ENCODE measurements around the gene TRPM3.

The TRPM3 gene

GRCh38 chr9:71048280-71048679 lies 73.1 kb downstream of the TRPM3 start:
- TF ChIP-seq, protein P1, sequence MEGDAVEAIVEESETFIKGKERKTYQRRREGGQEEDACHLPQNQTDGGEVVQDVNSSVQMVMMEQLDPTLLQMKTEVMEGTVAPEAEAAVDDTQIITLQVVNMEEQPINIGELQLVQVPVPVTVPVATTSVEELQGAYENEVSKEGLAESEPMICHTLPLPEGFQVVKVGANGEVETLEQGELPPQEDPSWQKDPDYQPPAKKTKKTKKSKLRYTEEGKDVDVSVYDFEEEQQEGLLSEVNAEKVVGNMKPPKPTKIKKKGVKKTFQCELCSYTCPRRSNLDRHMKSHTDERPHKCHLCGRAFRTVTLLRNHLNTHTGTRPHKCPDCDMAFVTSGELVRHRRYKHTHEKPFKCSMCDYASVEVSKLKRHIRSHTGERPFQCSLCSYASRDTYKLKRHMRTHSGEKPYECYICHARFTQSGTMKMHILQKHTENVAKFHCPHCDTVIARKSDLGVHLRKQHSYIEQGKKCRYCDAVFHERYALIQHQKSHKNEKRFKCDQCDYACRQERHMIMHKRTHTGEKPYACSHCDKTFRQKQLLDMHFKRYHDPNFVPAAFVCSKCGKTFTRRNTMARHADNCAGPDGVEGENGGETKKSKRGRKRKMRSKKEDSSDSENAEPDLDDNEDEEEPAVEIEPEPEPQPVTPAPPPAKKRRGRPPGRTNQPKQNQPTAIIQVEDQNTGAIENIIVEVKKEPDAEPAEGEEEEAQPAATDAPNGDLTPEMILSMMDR (IDR thresholded peaks at IDR 0.05; ENCODE audit: low read length, missing control alignments), result no peak
- no peak for DNase-seq (ENCODE audit: low read depth)
- H3K4me3 ChIP-seq (replicated peaks; ENCODE audit: low read depth, low read length), result no peak overlapping the region

- no peak overlapping the region for H3K4me3 ChIP-seq (replicated peaks; ENCODE audit: low read depth, low read length)
- TF ChIP-seq, protein P1 (IDR thresholded peaks at IDR 0.05; ENCODE audit: low read length, missing control alignments), result no peak
- no peak for DNase-seq (ENCODE audit: low read depth)
Observed at GRCh38 chr9:71042448-71042990, 78.9 kb downstream of the TRPM3 start.

GRCh38 chr9:71037521-71037920 lies 83.9 kb downstream of the TRPM3 start:
- no peak for DNase-seq (ENCODE audit: low read depth)
- no peak overlapping the region for H3K4me3 ChIP-seq (replicated peaks; ENCODE audit: low read depth, low read length)
- TF ChIP-seq, protein P1 (IDR thresholded peaks at IDR 0.05; ENCODE audit: low read length, missing control alignments), result no peak

- H3K4me3 ChIP-seq (replicated peaks; ENCODE audit: low read depth, low read length), result no peak overlapping the region
- TF ChIP-seq, protein P1 (IDR thresholded peaks at IDR 0.05; ENCODE audit: low read length, missing control alignments), result no peak
- DNase-seq (ENCODE audit: low read depth), result peak; percentile 81
Observed at GRCh38 chr9:71036501-71036900, 84.9 kb downstream of the TRPM3 start.

DNA sequence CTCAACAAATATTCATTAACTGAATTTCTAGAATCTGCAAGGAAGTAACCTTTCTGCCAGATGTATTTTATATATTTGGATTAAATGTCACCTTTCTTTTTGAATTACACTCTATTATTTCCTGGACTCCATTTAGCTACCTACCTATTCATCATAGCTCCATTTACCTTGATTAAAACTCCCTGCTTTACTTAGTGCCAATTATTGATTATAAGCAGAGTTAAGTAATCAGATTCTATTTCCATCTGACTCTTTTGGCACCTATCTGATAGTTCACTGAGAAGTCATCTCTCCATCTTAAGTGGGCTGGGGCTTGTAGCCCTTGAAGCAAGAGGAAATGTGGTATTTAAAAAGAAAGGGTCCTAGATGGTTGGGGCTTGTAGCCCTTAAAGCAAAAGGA lies 88.6 kb downstream of the TRPM3 start:
- TF ChIP-seq, protein P1 (IDR thresholded peaks at IDR 0.05; ENCODE audit: low read length, missing control alignments), result no peak
- H3K4me3 ChIP-seq (replicated peaks; ENCODE audit: low read depth, low read length), result no peak overlapping the region
- no peak for DNase-seq (ENCODE audit: low read depth)

DNA sequence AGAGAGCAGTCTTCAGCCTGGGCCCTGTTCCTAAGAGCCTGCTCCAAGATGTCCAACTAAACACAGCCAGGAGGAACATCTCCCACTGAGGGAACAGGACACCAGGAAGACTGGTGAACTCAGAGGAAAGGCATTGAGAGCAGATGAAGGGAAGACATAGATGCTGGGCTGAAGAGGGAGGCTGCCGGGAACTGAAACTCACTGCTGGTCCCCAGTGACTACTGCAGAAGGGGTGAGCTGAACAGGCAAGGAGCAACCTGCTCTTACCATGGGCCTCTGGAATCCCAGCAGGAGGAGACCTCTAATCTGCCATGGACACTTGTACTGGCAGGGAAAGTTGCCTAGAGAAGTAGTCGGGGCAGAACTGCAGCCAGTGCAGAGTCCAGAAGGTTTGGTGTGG lies 95.7 kb downstream of the TRPM3 start:
- DNase-seq (ENCODE audit: low read depth), result no peak
- no peak overlapping the region for H3K4me3 ChIP-seq (replicated peaks; ENCODE audit: low read depth, low read length)
- TF ChIP-seq, protein P1 (IDR thresholded peaks at IDR 0.05; ENCODE audit: low read length, missing control alignments), result no peak

- no peak for DNase-seq (ENCODE audit: low read depth)
- TF ChIP-seq, protein P1 (IDR thresholded peaks at IDR 0.05; ENCODE audit: low read length, missing control alignments), result no peak
- no peak overlapping the region for H3K4me3 ChIP-seq (replicated peaks; ENCODE audit: low read depth, low read length)
Observed at GRCh38 chr9:71025201-71025600, 96.2 kb downstream of the TRPM3 start.
